GM10266 (cell line): Measurements from ENCODE around the gene MAMSTR.

Source experiments
- DNase-seq: peaks from one replicate; pipeline ENCODE4 v3.0.0; 2012; ENCODE audit errors: extremely low spot score
- CTCF ChIP-seq: IDR thresholded peaks from 2 replicates; pipeline ENCODE4 v1.5.1; 2012; ENCODE audit warnings: mild to moderate bottlenecking, low read depth; ENCODE audit not compliant: control insufficient read depth, insufficient read depth; ENCODE audit errors: missing control alignments

MAMSTR gene

GRCh38 chr19:48750351-48750750, 30.8 kb upstream of the MAMSTR start:
- no peak for TF ChIP-seq CTCF
- DNase-seq, result no peak

GRCh38 chr19:48749571-48750198, 30.2 kb upstream of the MAMSTR start:
- no peak for DNase-seq
- TF ChIP-seq CTCF, result no peak

GRCh38 chr19:48746738-48747575, 27.4 kb upstream of the MAMSTR start, which contains the start of gene IZUMO1:
Gene IZUMO1 (minus strand): TSS chr19:48746909. CDS start chr19:48745859, 1,050 bp downstream.
- no peak for TF ChIP-seq CTCF
- peak; percentile 77 for DNase-seq

GRCh38 chr19:48746110-48746509, 26.6 kb upstream of the MAMSTR start:
- no peak for DNase-seq
- no peak for TF ChIP-seq CTCF

GRCh38 chr19:48745208-48745995, 25.9 kb upstream of the MAMSTR start:
- TF ChIP-seq CTCF, result no peak
- DNase-seq, result peak; percentile 78

GRCh38 chr19:48742096-48742495, 22.6 kb upstream of the MAMSTR start:
- DNase-seq, result no peak
- TF ChIP-seq CTCF, result no peak
